Esophagus muscularis mucosa (tissue), 3 donors: ENCODE measurements around the gene MMP7.

Experiments
- CTCF ChIP-seq, 3 experiments: fragments of 200-600 bp in 2 of 3; fragments of 450-650 bp in 1 of 3; sonication (generic) in 2 of 3; IDR thresholded peaks; one replicate each; pipeline ENCODE4 v1.5.1; 2017 to 2019; ENCODE audit warnings: antibody characterized with exemption in 3 of 3, mild to moderate bottlenecking in 2 of 3, moderate library complexity in 1 of 3
- POLR2A ChIP-seq: fragments of 450-650 bp; IDR thresholded peaks from one replicate; pipeline ENCODE4 v1.6.1; 2017; ENCODE audit warnings: antibody characterized with exemption, moderate library complexity, mild to moderate bottlenecking, low read depth
- POLR2AphosphoS5 ChIP-seq, 2 donors: sonication (generic); formaldehyde crosslinking; IDR thresholded peaks; one replicate each; pipeline ENCODE4 v1.6.1; 2017; ENCODE audit warnings: antibody characterized with exemption in 2 of 2

DNA sequence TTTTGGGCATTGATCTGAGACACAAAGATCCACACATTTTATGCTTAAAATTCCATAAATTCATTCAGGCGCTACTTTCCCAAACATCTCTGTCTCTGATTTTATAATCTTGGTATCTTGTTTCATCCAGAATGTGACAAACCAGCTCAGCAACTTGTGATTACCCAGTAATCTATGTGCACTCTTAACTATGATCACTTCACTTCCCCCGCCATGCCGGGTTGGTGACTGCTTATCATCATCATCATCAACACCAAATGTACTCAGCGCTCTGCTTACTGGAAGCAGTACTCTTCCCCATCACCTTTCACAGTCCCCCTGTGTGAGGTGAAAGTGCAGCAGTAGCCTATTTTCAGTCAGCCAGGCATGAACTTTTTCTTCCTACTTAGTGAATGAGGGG, 15.2 kb upstream of the MMP7 start:
- TF ChIP-seq CTCF (IDR thresholded peaks at IDR 0.05) (no peak), POLR2AphosphoS5 (IDR thresholded peaks at IDR 0.05) (no peak), POLR2A (no peak)
